ENCODE data around the gene GORASP1.

GORASP1 gene

GRCh38 chr3:39121621-39122020 is 14.2 kb upstream of the GORASP1 start:
- TF ChIP-seq CTCF (IDR thresholded peaks at IDR 0.05; ENCODE audit: low read depth, low read length): no peak
- no peak overlapping the region for H3K4me3 ChIP-seq (ENCODE audit: low read depth, low read length)

- no peak overlapping the region for H3K4me3 ChIP-seq (ENCODE audit: low read depth, low read length)
- no peak for TF ChIP-seq CTCF (IDR thresholded peaks at IDR 0.05; ENCODE audit: low read depth, low read length)
These were observed 11.7 kb upstream of the GORASP1 start for GRCh38 chr3:39118931-39119660.

- TF ChIP-seq CTCF (IDR thresholded peaks at IDR 0.05; ENCODE audit: low read depth, low read length): no peak
- no peak overlapping the region for H3K4me3 ChIP-seq (ENCODE audit: low read depth, low read length)
These were observed 10.7 kb upstream of the GORASP1 start for GRCh38 chr3:39118079-39118478.

- H3K4me3 ChIP-seq (ENCODE audit: low read depth, low read length): no peak overlapping the region
- no peak for TF ChIP-seq CTCF (IDR thresholded peaks at IDR 0.05; ENCODE audit: low read depth, low read length)
These were observed 8.4 kb upstream of the GORASP1 start for GRCh38 chr3:39115870-39116269.

GRCh38 chr3:39114456-39114855 is 7.0 kb upstream of the GORASP1 start:
- no peak for TF ChIP-seq CTCF (IDR thresholded peaks at IDR 0.05; ENCODE audit: low read depth, low read length)
- H3K4me3 ChIP-seq (ENCODE audit: low read depth, low read length): no peak overlapping the region

- H3K4me3 ChIP-seq (ENCODE audit: low read depth, low read length): no peak overlapping the region
- no peak for TF ChIP-seq CTCF (IDR thresholded peaks at IDR 0.05; ENCODE audit: low read depth, low read length)
These were observed 5.9 kb upstream of the GORASP1 start for GRCh38 chr3:39113291-39113690.

GRCh38 chr3:39112535-39112934 is 5.1 kb upstream of the GORASP1 start:
- TF ChIP-seq CTCF (IDR thresholded peaks at IDR 0.05; ENCODE audit: low read depth, low read length): no peak
- no peak overlapping the region for H3K4me3 ChIP-seq (ENCODE audit: low read depth, low read length)

Measured in WI38 (cell line).